OCI-LY3 (cell line): ENCODE measurements around the gene DUSP16.

Source experiments
- H2AFZ ChIP-seq: fragments of 200-600, 300-600 bp; shearing (Covaris generic); 2 replicates; pipeline ENCODE4 v1.6.0; 2014; ENCODE audit warnings: antibody characterized with exemption, low read depth, low read length
- H3K27ac ChIP-seq: fragments of 200-600, 300-600 bp; sonication (generic); 2 replicates; pipeline ENCODE4 v1.5.1; 2014; ENCODE audit warnings: mild to moderate bottlenecking, low read length, moderate library complexity, mixed read lengths
- H3K27me3 ChIP-seq: fragments of 200-600, 300-600 bp; sonication (generic); 2 replicates; pipeline ENCODE4 v1.6.1; 2014; ENCODE audit warnings: low read depth, low read length, mixed read lengths
- H3K36me3 ChIP-seq: fragments of 200-600, 300-600 bp; sonication (generic); replicated peaks from 2 replicates; pipeline ENCODE3; 2014; ENCODE audit warnings: low read depth, low read length, mixed read lengths
- H3K4me1 ChIP-seq: fragments of 300-600, 200-600 bp; sonication (generic); 2 replicates; pipeline ENCODE4 v1.6.1; 2014; ENCODE audit warnings: low read length, mixed read lengths
- H3K4me2 ChIP-seq: fragments of 200-600, 300-600 bp; sonication (generic); 2 replicates; pipeline ENCODE4 v1.6.1; 2014; ENCODE audit warnings: low read length, mixed read lengths
- H3K4me3 ChIP-seq: fragments of 300-600, 200-600 bp; sonication (generic); 2 replicates; pipeline ENCODE4 v1.5.1; 2014; ENCODE audit warnings: antibody characterized with exemption, mild to moderate bottlenecking, low read length, moderate library complexity
- H3K79me2 ChIP-seq: fragments of 300-600, 200-600 bp; shearing (Covaris generic); 2 replicates; pipeline ENCODE4 v1.6.1; 2014; ENCODE audit warnings: mild to moderate bottlenecking, low read length, mixed read lengths
- H3K9ac ChIP-seq: fragments of 300-600, 200-600 bp; shearing (Covaris generic); 2 replicates; pipeline ENCODE4 v1.6.0; 2014; ENCODE audit warnings: mild to moderate bottlenecking, low read length, moderate library complexity
- H3K9me3 ChIP-seq: fragments of 200-600, 300-600 bp; shearing (Covaris generic); 2 replicates; pipeline ENCODE4 v1.6.1; 2014; ENCODE audit warnings: low read length, mixed read lengths; ENCODE audit not compliant: insufficient read depth
- H4K20me1 ChIP-seq: fragments of 200-600, 300-600 bp; sonication (generic); 2 replicates; pipeline ENCODE4 v1.6.1; 2016; ENCODE audit warnings: low read length, mixed read lengths; ENCODE audit not compliant: insufficient read depth
- CTCF ChIP-seq: fragments of 200-600, 300-600 bp; sonication (generic); IDR thresholded peaks from 2 replicates; pipeline ENCODE4 v1.5.1; 2014; ENCODE audit warnings: antibody characterized with exemption, low read length, low read depth
- EZH2phosphoT487 ChIP-seq: fragments of 200-600 bp; shearing (Covaris generic); IDR thresholded peaks from 2 replicates; pipeline ENCODE4 v1.6.1; 2018; ENCODE audit warnings: antibody characterized with exemption, mixed run types, low read depth

The DUSP16 gene

DNA sequence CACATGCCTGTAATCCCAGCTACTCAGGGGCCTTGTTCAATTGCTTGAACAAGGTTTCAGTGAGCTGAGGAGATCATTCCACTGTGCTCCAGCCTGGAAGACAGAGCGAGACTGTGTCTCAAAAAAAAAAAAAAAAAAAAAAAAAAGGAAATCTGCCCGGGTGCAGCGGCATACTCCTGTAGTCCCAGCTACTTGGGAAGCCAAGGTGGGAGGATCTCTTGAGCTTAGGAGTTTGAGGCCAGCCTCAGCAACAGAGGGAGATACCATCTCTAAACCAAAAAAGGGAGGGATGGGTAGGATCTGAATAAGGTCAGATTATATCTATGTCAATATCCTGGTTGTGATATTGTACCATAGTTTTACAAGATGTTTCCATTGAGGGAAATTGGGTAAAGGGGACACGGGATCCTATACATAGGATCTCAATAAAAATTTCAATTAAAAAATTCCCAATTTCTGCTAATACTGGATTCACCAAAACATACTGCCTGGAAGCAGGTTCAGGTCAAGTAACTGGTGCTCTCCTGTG is 129.4 kb downstream of the DUSP16 start:
- Histone ChIP-seq H3K79me2 (no peaks in the 10 kb centered on the region), H3K9ac (no peak overlapping the region), H3K27ac (no peak overlapping the region), H2AFZ (no peak overlapping the region), H3K27me3 (no peaks in the 10 kb centered on the region), H3K36me3 (peaks cover 5% of the 10 kb centered on the region), H3K4me1 (peaks cover 2% of the 10 kb centered on the region; the same call in 1 of the 2 replicates), H3K4me2 (no peak overlapping the region), H4K20me1 (no peaks in the 10 kb centered on the region), H3K4me3 (no peak overlapping the region), H3K9me3 (no peaks in the 10 kb centered on the region)
- no peak for TF ChIP-seq CTCF
- TF ChIP-seq EZH2phosphoT487 = no peak

DNA sequence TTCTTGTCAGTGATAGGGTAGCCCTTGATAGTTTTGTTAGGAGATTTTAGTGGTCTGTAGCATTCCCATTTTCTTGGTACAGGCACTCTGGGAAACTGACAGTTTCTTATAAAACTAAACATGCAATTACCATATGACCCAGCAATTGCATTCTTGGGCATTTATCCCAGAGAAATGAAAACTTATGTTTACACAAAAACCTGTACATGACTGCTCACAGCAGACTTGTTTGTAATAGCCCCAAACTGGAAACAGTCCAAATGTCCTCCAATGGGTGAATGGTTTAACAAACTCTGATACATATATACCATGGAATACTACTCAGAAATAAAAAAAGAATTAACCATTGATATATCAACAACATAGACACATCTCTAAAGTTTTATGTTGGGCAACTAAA is 130.3 kb downstream of the DUSP16 start:
- H3K27ac ChIP-seq = no peak overlapping the region
- no peak overlapping the region for H3K4me2 ChIP-seq

GRCh38 chr12:12428961-12429657 is 133.6 kb downstream of the DUSP16 start:
- no peak overlapping the region for H3K9ac ChIP-seq
- no peak overlapping the region for H3K4me2 ChIP-seq
- H3K36me3 ChIP-seq = no peaks in the 10 kb centered on the region
- no peak overlapping the region for H3K27ac ChIP-seq
- peaks cover 3% of the 10 kb centered on the region; the same call in 1 of the 2 replicates for H4K20me1 ChIP-seq
- no peaks in the 10 kb centered on the region for H3K79me2 ChIP-seq
- H3K4me1 ChIP-seq = peaks cover 2% of the 10 kb centered on the region; the same call in 1 of the 2 replicates
- no peak for TF ChIP-seq EZH2phosphoT487
- TF ChIP-seq CTCF = no peak
- no peak overlapping the region for H3K4me3 ChIP-seq
- H3K9me3 ChIP-seq = no peaks in the 10 kb centered on the region
- H2AFZ ChIP-seq = no peak overlapping the region
- H3K27me3 ChIP-seq = no peaks in the 10 kb centered on the region

More for the DNA sequence above, 130.3 kb downstream of the DUSP16 start:
- no peak overlapping the region for H3K9ac ChIP-seq
- H3K27me3 ChIP-seq = no peaks in the 10 kb centered on the region
- H3K4me3 ChIP-seq = no peak overlapping the region
- H2AFZ ChIP-seq = no peak overlapping the region
- H4K20me1 ChIP-seq = peaks cover 3% of the 10 kb centered on the region; the same call in 1 of the 2 replicates
- peaks cover 2% of the 10 kb centered on the region; the same call in 1 of the 2 replicates for H3K4me1 ChIP-seq
- no peaks in the 10 kb centered on the region for H3K79me2 ChIP-seq
- no peak for TF ChIP-seq EZH2phosphoT487
- TF ChIP-seq CTCF = no peak
- no peaks in the 10 kb centered on the region for H3K9me3 ChIP-seq
- H3K36me3 ChIP-seq = peaks cover 5% of the 10 kb centered on the region

DNA sequence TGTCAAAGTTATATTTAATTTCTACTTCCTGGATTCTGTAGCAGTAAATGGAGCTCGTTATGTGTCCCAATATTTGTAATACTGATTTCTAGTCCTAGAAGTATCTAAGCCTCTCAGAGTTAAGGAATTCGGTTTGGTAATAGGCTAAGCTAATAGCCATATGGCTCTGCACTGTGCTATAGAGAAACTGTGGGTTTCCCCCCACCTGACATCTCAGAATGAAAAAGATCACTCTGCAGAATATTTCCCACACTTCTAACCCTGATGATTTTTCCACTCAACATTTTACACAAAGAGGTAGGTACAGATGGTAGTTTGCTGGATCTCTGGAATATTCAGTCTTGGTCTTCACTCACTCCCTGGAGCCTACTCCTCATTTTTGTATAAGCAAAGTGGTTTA is 134.6 kb downstream of the DUSP16 start:
- peaks cover 5% of the 10 kb centered on the region; the same call in 1 of the 2 replicates for H3K9me3 ChIP-seq
- H3K9ac ChIP-seq = no peak overlapping the region
- TF ChIP-seq CTCF (no peak), EZH2phosphoT487 (no peak)
- peaks cover 2% of the 10 kb centered on the region; the same call in 1 of the 2 replicates for H3K4me1 ChIP-seq
- no peak overlapping the region for H2AFZ ChIP-seq
- H3K4me3 ChIP-seq = no peak overlapping the region
- H3K27me3 ChIP-seq = no peaks in the 10 kb centered on the region
- no peaks in the 10 kb centered on the region for H3K79me2 ChIP-seq
- H3K27ac ChIP-seq = no peak overlapping the region
- no peak overlapping the region for H3K4me2 ChIP-seq
- H3K36me3 ChIP-seq = peaks cover 2% of the 10 kb centered on the region
- peaks cover 3% of the 10 kb centered on the region; the same call in 1 of the 2 replicates for H4K20me1 ChIP-seq
